Gastroesophageal sphincter (tissue), 4 donors: ENCODE data around the gene SPATA21. TPM values are rescaled to one million over a fixed set of nuclear protein-coding genes. Genes with fewer than 3 reads are reported as not detected.
A peak's percentile ranks its signal among the peaks of the same experiment; 100 is the strongest.
"Not testable (repeated sequence)": the region's sequence is repeated elsewhere in the genome, so short reads cannot be mapped to it uniquely, and the experiment has no call there.

Source experiments
- ATAC-seq: fragments of 150-250 bp; one replicate; pipeline ENCODE4 v1.9.1; 2016; ENCODE audit warnings: mild to moderate bottlenecking, moderate library complexity
- H3K27ac ChIP-seq, 4 donors: fragments of 200-600 bp; sonication (generic) in 3 of 4; 1 replicate in 3 of 4; 2 replicates in 1 of 4; pipeline ENCODE4 v1.5.1; 2016 to 2019
- H3K27me3 ChIP-seq: fragments of 200-600 bp; sonication (generic); one replicate; pipeline ENCODE4 v1.5.1; 2019
- H3K36me3 ChIP-seq, 2 donors: fragments of 200-600 bp; sonication (generic); one replicate each; pipeline ENCODE4 v1.5.1; 2019; ENCODE audit warnings: control low read depth in 1 of 2
- H3K4me1 ChIP-seq, 3 donors: fragments of 200-600 bp; sonication (generic); 1 replicate in 2 of 3; 2 replicates in 1 of 3; pipeline ENCODE4 v1.5.1; 2016 to 2019; ENCODE audit warnings: control low read depth in 2 of 3
- H3K4me3 ChIP-seq, 2 donors: fragments of 200-600 bp; sonication (generic); one replicate each; pipeline ENCODE4 v1.5.1; 2019; ENCODE audit warnings: mild to moderate bottlenecking in 1 of 2, moderate library complexity in 1 of 2
- H3K9me3 ChIP-seq, 3 donors: fragments of 200-600 bp; sonication (generic); one replicate each; pipeline ENCODE4 v1.5.1; 2017 to 2019; ENCODE audit warnings: control low read depth in 2 of 3
- CTCF ChIP-seq, 4 experiments: fragments of 200-600 bp in 2 of 4; fragments of 450-650 bp in 2 of 4; sonication (generic) in 1 of 4; IDR thresholded peaks; one replicate each; pipeline ENCODE4 v1.5.1; 2017 to 2019; ENCODE audit warnings: antibody characterized with exemption in 4 of 4, mild to moderate bottlenecking in 2 of 4, moderate library complexity in 2 of 4
- EP300 ChIP-seq: sonication (generic); formaldehyde crosslinking; IDR thresholded peaks from one replicate; pipeline ENCODE4 v1.6.1; 2017; ENCODE audit warnings: antibody characterized with exemption, mild to moderate bottlenecking
- POLR2A ChIP-seq, 2 donors: fragments of 450-650 bp; IDR thresholded peaks; one replicate each; pipeline ENCODE4 v1.6.1; 2017; ENCODE audit warnings: antibody characterized with exemption in 2 of 2, mild to moderate bottlenecking in 2 of 2, moderate library complexity in 1 of 2
- POLR2AphosphoS5 ChIP-seq: sonication (generic); formaldehyde crosslinking; IDR thresholded peaks from one replicate; pipeline ENCODE4 v1.6.1; 2017; ENCODE audit warnings: antibody characterized with exemption
- whole genome bisulfite sequencing, 2 donors: methylation state at CpG; one replicate each; pipeline ENCODE4 v1.1.5; 2018; ENCODE audit warnings: low coverage in 1 of 2; 5-methylcytosine and 5-hydroxymethylcytosine counted together
- total RNA-seq, 4 donors: library from RNA; depleted of rRNA; stranded (reverse); fragments of >200 nt; gene quantifications; one replicate each; pipeline ENCODE4 v1.1.0, GENCODE V29; 2016

The SPATA21 gene
- total RNA-seq, 4 donors from 2014 or later = 0.12 to 3.6 TPM; not detected in 2

DNA sequence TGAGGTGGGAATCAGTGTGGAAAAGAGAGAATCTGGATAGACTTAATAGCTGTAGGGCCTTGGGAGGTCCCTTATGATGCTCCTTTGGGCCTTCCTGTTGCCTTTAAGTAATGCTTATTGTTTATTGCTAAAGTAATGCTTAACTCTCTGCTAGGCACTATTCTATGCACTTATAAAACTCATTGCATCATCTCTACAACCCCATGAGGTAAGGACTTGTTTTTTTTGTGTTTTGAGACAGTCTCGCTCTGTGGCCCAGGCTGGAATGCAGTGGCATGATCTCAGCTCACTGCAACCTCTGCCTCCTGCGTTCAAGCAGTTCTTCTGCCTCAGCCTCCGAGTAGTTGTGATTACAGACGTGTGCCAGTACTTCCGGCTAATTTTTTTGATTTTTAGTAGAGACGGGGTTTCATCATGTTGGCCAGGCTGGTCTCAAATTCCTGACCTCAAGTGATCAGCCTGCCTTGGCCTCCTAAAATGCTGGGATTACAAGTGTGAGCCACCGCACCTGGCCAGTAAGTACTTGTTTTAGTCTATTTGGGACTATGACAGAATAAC lies 25.6 kb upstream of the SPATA21 start:
- no peak for TF ChIP-seq POLR2AphosphoS5
- TF ChIP-seq POLR2A (IDR thresholded peaks at IDR 0.05) = no peak
- ATAC-seq = no peak
- peaks cover 0 to 68% of the 10 kb centered on the region in 2 donors for H3K36me3 ChIP-seq

GRCh38 chr1:16461681-16462080 lies 24.5 kb upstream of the SPATA21 start:
- WGBS, 2 donors = 60% methylated on average over 1 of the region's 3 CpGs; no CpG with 5 or more reads in 1 of the 2 donors
- Histone ChIP-seq H3K27me3 (no peaks in the 10 kb centered on the region), H3K9me3 (no peaks in the 10 kb centered on the region), H3K27ac (no peak overlapping the region), H3K36me3 (peaks cover 0 to 79% of the 10 kb centered on the region in 2 donors), H3K4me3 (no peak overlapping the region), H3K4me1 (peaks cover 0 to 10% (median 0%) of the 10 kb centered on the region in 3 donors)
- no peak for ATAC-seq
- TF ChIP-seq EP300 (no peak), POLR2A (IDR thresholded peaks at IDR 0.05) (no peak), CTCF (IDR thresholded peaks at IDR 0.05) (no peak), POLR2AphosphoS5 (no peak)

More for the DNA sequence above, 25.6 kb upstream of the SPATA21 start:
- Histone ChIP-seq H3K4me1 (peaks cover 0 to 10% (median 0%) of the 10 kb centered on the region in 3 donors), H3K9me3 (no peaks in the 10 kb centered on the region), H3K4me3 (no peak overlapping the region), H3K27ac (no peak overlapping the region), H3K27me3 (no peaks in the 10 kb centered on the region)
- 78 to 82% methylated on average over 6 to 7 of the region's 7 CpGs for WGBS, 2 donors

DNA sequence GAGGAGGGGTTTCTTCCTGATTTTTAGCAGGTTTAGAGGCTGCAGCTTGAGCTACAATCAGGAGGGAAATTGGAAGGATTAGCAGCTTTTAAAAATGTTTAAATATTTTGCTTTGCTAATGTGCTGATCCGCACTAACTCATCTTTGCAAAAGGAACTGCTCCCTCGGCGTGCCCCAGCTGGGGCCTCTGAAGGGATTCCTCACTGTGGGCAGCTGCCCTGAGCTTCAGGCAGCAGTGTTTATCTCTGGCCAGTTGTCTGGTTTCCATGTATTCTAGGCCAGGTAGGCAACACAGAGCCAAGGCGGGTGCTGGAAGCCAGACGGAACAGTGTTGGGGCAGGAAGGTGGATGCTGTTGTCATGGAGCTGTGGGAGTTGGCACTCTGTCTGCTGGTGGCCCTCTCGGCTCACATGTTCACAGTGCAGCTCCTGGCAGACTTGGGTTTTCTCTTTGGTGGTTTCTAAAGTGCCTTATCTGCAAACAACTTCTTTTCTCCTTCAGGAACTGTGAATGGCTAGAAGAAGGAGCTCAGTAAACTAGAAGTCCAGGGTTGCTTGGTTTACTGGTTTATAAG lies 22.2 kb upstream of the SPATA21 start:
- Histone ChIP-seq H3K36me3 (peaks cover 0 to 88% of the 10 kb centered on the region in 2 donors), H3K27me3 (no peaks in the 10 kb centered on the region), H3K4me3 (no peak overlapping the region), H3K4me1 (peaks cover 0 to 10% (median 0%) of the 10 kb centered on the region in 3 donors), H3K27ac (peak overlapping the region in 1 of 4 donors; percentile 10), H3K9me3 (no peaks in the 10 kb centered on the region)
- ATAC-seq = no peak
- TF ChIP-seq EP300 (no peak), POLR2A (IDR thresholded peaks at IDR 0.05) (no peak), CTCF (IDR thresholded peaks at IDR 0.05) (no peak), POLR2AphosphoS5 (no peak)
- WGBS, 2 donors = 59 to 80% methylated on average over 1 to 5 of the region's 6 CpGs

DNA sequence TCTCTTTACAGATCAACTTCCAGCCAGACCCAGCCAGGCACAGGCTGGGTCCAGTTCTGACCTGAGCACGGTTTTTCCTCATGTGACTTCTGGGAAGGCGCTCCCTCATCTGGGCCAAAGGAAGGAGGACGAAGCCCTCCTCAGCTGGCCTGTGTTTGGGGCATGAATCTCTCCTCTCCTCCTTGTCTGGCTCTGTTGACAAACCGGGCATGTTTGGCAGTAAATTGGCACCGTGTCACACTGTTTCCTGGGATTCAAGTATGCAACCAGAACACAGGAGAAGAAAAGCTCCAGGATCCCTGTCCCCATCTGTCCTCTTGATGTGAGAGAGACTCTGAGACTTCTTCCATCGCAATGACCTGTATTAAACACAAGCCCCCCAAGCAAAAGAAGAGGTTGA lies 21.6 kb upstream of the SPATA21 start:
- no peaks in the 10 kb centered on the region for H3K9me3 ChIP-seq
- peak overlapping the region in 1 of 4 donors; percentile 10 for H3K27ac ChIP-seq
- TF ChIP-seq POLR2AphosphoS5 (no peak), CTCF (IDR thresholded peaks at IDR 0.05) (no peak), POLR2A (IDR thresholded peaks at IDR 0.05) (no peak), EP300 (no peak)
- H3K36me3 ChIP-seq = peaks cover 0 to 94% of the 10 kb centered on the region in 2 donors
- no peaks in the 10 kb centered on the region for H3K27me3 ChIP-seq
- H3K4me3 ChIP-seq = no peak overlapping the region
- no peak for ATAC-seq
- 65% methylated on average over 2 of the region's 6 CpGs; no CpG with 5 or more reads in 1 of the 2 donors for WGBS, 2 donors
- H3K4me1 ChIP-seq = peaks cover 0 to 10% (median 0%) of the 10 kb centered on the region in 3 donors

DNA sequence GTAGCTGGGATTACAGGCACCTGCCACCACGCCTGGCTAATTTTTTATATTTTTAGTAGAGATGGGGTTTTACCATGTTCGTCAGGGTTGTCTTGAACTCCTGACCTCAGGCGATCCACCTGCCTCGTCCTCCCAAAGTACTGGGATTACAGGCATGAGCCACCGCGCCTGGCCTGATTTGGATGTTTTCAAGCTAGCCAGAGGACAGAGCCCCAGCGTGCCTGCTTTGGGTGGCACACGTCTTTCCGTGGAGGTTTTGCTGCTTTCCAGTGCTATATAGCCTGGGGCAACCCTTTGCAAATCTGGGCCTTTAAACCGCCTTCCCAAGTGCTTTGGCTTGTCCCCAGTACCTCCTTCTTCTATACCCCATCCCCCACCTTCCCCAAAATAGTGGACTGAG lies 18.9 kb upstream of the SPATA21 start:
- not testable (repeated sequence) for H3K9me3 ChIP-seq, H3K27me3 ChIP-seq, H3K4me3 ChIP-seq, H3K4me1 ChIP-seq, H3K27ac ChIP-seq, ATAC-seq
- H3K36me3 ChIP-seq = peaks cover 0 to 99% of the 10 kb centered on the region in 2 donors
- WGBS, 2 donors = 87% methylated on average over 4 of the region's 10 CpGs; no CpG with 5 or more reads in 1 of the 2 donors

- H3K27me3 ChIP-seq, H3K4me3 ChIP-seq, ATAC-seq, H3K9me3 ChIP-seq, H3K4me1 ChIP-seq, H3K27ac ChIP-seq: not testable (repeated sequence)
- WGBS, 2 donors = 60 to 77% methylated on average over 2 to 3 of the region's 3 CpGs
- peaks cover 0 to 99% of the 10 kb centered on the region in 2 donors for H3K36me3 ChIP-seq
These were observed 17.7 kb upstream of the SPATA21 start for GRCh38 chr1:16454909-16455308.
